GM10847 (cell line): ENCODE data around the gene CELSR1.

ENCODE experiments used
- POLR2A ChIP-seq: IDR thresholded peaks from 2 replicates; pipeline ENCODE4 v1.6.1; 2011; ENCODE audit not compliant: insufficient read length; ENCODE audit errors: extremely low read depth

Gene CELSR1

GRCh38 chr22:46329616-46330015 is 207.8 kb downstream of the CELSR1 start:
- TF ChIP-seq POLR2A, result no peak

GRCh38 chr22:46328797-46329196 is 208.6 kb downstream of the CELSR1 start:
- TF ChIP-seq POLR2A, result no peak

- no peak for TF ChIP-seq POLR2A
Measured at GRCh38 chr22:46327691-46328465, 209.5 kb downstream of the CELSR1 start.

GRCh38 chr22:46326066-46326680 is 211.2 kb downstream of the CELSR1 start:
- TF ChIP-seq POLR2A, result no peak

- no peak for TF ChIP-seq POLR2A
Measured at GRCh38 chr22:46323162-46323561, 214.3 kb downstream of the CELSR1 start.

GRCh38 chr22:46322711-46323110 is 214.7 kb downstream of the CELSR1 start:
- no peak for TF ChIP-seq POLR2A

GRCh38 chr22:46320716-46321386 is 216.6 kb downstream of the CELSR1 start:
- no peak for TF ChIP-seq POLR2A

GRCh38 chr22:46320166-46320710 is 217.2 kb downstream of the CELSR1 start:
- TF ChIP-seq POLR2A, result no peak

GRCh38 chr22:46319319-46319718 is 218.1 kb downstream of the CELSR1 start:
- no peak for TF ChIP-seq POLR2A

- TF ChIP-seq POLR2A, result no peak
Measured at GRCh38 chr22:46318576-46318975, 218.8 kb downstream of the CELSR1 start.

- no peak for TF ChIP-seq POLR2A
Measured at GRCh38 chr22:46317646-46318045, 219.8 kb downstream of the CELSR1 start.

GRCh38 chr22:46315976-46316375 is 221.4 kb downstream of the CELSR1 start:
- no peak for TF ChIP-seq POLR2A

- TF ChIP-seq POLR2A, result no peak
Measured at GRCh38 chr22:46312056-46312455, 225.4 kb downstream of the CELSR1 start.
